Karpas-422 (cell line): Measurements from ENCODE around the gene SORT1. TPM values are rescaled to one million over a fixed set of nuclear protein-coding genes. Genes with fewer than 3 reads are reported as not detected.

Experiments
- DNase-seq: peaks from one replicate; pipeline ENCODE4 v3.0.0-alpha.2; 2015
- H2AFZ ChIP-seq: fragments of 200-600 bp; sonication (generic); 2 replicates; pipeline ENCODE4 v1.6.1; 2014; ENCODE audit warnings: antibody characterized with exemption, low read length, mixed read lengths
- H3K27ac ChIP-seq: fragments of 200-600 bp; sonication (generic); 2 replicates; pipeline ENCODE4 v1.5.1; 2014; ENCODE audit warnings: mild to moderate bottlenecking, low read length, moderate library complexity
- H3K27me3 ChIP-seq: fragments of 200-600 bp; sonication (generic); 2 replicates; pipeline ENCODE4 v1.6.1; 2014; ENCODE audit warnings: low read length, mixed read lengths
- H3K36me3 ChIP-seq: fragments of 200-600 bp; sonication (generic); 2 replicates; pipeline ENCODE4 v1.6.1; 2014; ENCODE audit warnings: low read length, mixed read lengths; ENCODE audit not compliant: insufficient read depth
- H3K4me1 ChIP-seq: fragments of 200-600 bp; sonication (generic); 2 replicates; pipeline ENCODE4 v1.6.1; 2014; ENCODE audit warnings: mild to moderate bottlenecking, low read length, mixed read lengths
- H3K4me2 ChIP-seq: fragments of 200-600 bp; sonication (generic); 2 replicates; pipeline ENCODE4 v1.6.1; 2014; ENCODE audit warnings: low read length, low read depth, mild to moderate bottlenecking; ENCODE audit not compliant: poor library complexity, severe bottlenecking
- H3K4me3 ChIP-seq: fragments of 200-600 bp; sonication (generic); 2 replicates; pipeline ENCODE4 v1.5.1; 2014; ENCODE audit warnings: mild to moderate bottlenecking, antibody characterized with exemption, low read length, mixed read lengths
- H3K79me2 ChIP-seq: fragments of 200-600 bp; sonication (generic); 2 replicates; pipeline ENCODE4 v1.6.1; 2014; ENCODE audit warnings: mild to moderate bottlenecking, low read length, mixed read lengths
- H3K9ac ChIP-seq: fragments of 200-600 bp; sonication (generic); 2 replicates; pipeline ENCODE4 v1.6.0; 2014; ENCODE audit warnings: low read length
- H3K9me2 ChIP-seq: fragments of 200-600 bp; sonication (generic), shearing (Covaris generic); replicated peaks from 2 replicates; pipeline ENCODE4 v1.6.0; 2014; ENCODE audit warnings: mild to moderate bottlenecking, low read length, moderate library complexity; ENCODE audit not compliant: insufficient read depth
- H3K9me3 ChIP-seq: fragments of 300-700, 200-600 bp; sonication (generic); 2 replicates; pipeline ENCODE4 v1.6.1; 2014; ENCODE audit warnings: low read length, mixed read lengths
- H4K20me1 ChIP-seq: fragments of 200-600 bp; sonication (generic); 2 replicates; pipeline ENCODE4 v1.6.1; 2014; ENCODE audit warnings: mild to moderate bottlenecking, antibody characterized with exemption, low read length, low read depth; ENCODE audit not compliant: insufficient read depth
- total RNA-seq: library from RNA; depleted of rRNA; stranded (reverse); fragments of >200 nt; shearing (Covaris generic); gene quantifications from 2 replicates; pipeline ENCODE4 v1.2.3, GENCODE V29; 2014; ENCODE audit warnings: low replicate concordance

SORT1 gene
- total RNA-seq, 1 experiment from 2014 or later, result 0.04 TPM

DNA sequence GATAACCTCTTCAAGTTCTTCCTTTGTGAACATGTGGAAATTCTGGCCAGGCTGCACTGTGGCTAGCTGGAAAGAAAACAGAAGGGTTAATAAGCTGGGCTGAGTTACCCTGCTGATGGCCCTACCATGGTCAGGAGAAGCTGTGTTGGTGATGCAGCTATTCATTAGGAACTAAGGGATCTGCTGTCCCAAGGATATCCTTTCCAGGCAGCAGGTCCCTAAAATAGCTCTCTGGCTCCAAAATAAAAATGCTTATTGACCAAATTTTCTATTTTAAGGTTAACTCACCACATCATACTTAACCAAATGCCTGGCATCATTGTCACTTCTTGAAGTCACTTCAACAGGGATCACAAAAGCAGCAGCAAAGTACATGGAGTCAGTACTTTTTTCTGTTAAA lies 4.3 kb upstream of the SORT1 start:
- H2AFZ ChIP-seq, result no peak overlapping the region
- no peaks in the 10 kb centered on the region for H3K27me3 ChIP-seq
- H3K27ac ChIP-seq, result no peak overlapping the region
- H3K79me2 ChIP-seq, result peaks cover 14% of the 10 kb centered on the region
- H3K9ac ChIP-seq, result no peak overlapping the region
- no peaks in the 10 kb centered on the region for H3K9me2 ChIP-seq
- H3K4me2 ChIP-seq, result no peak overlapping the region
- H4K20me1 ChIP-seq, result peaks cover 4% of the 10 kb centered on the region
- no peaks in the 10 kb centered on the region for H3K9me3 ChIP-seq
- DNase-seq, result no peak
- peaks cover 40% of the 10 kb centered on the region; the same call in 1 of the 2 replicates for H3K36me3 ChIP-seq
- no peak overlapping the region for H3K4me3 ChIP-seq
- peaks cover 24% of the 10 kb centered on the region for H3K4me1 ChIP-seq

DNA sequence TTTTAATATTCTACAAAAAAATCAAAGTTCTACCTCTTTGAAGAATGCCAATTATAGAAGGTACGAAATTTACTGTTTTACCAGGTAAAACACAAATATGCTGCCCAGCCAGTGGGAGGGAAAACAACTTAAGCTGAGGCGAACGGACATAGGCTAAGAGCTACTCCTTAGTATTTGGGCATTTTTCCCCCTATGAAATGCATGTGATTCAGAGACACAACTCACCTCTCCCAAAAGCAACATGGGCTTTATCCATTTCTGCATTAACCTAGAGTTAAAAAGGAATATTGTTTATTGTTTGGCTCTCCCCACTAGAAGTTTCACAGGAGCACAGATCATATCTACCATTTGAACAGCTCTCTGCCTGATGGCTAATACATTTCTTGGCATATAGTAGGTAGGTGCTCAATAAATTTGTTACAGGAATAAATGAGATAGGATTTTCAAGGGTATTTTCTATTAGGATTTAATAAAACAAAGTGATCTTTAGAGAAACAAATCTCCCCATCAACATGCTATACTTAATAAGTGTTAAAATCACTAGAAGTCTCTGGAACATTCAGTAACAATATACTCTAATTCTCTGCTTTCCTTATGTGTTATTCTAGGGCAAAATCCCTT lies 2.4 kb upstream of the SORT1 start:
- H3K9me2 ChIP-seq, result no peaks in the 10 kb centered on the region
- H3K4me3 ChIP-seq, result no peak overlapping the region
- peaks cover 26% of the 10 kb centered on the region; the same call in 1 of the 2 replicates for H3K36me3 ChIP-seq
- H2AFZ ChIP-seq, result no peak overlapping the region
- DNase-seq, result no peak
- no peak overlapping the region for H3K27ac ChIP-seq
- H3K79me2 ChIP-seq, result peaks cover 5% of the 10 kb centered on the region; the same call in 1 of the 2 replicates
- peaks cover 4% of the 10 kb centered on the region for H4K20me1 ChIP-seq
- H3K9me3 ChIP-seq, result no peaks in the 10 kb centered on the region
- no peak overlapping the region for H3K4me2 ChIP-seq
- peaks cover 34% of the 10 kb centered on the region for H3K4me1 ChIP-seq
- no peaks in the 10 kb centered on the region for H3K27me3 ChIP-seq
- no peak overlapping the region for H3K9ac ChIP-seq

DNA sequence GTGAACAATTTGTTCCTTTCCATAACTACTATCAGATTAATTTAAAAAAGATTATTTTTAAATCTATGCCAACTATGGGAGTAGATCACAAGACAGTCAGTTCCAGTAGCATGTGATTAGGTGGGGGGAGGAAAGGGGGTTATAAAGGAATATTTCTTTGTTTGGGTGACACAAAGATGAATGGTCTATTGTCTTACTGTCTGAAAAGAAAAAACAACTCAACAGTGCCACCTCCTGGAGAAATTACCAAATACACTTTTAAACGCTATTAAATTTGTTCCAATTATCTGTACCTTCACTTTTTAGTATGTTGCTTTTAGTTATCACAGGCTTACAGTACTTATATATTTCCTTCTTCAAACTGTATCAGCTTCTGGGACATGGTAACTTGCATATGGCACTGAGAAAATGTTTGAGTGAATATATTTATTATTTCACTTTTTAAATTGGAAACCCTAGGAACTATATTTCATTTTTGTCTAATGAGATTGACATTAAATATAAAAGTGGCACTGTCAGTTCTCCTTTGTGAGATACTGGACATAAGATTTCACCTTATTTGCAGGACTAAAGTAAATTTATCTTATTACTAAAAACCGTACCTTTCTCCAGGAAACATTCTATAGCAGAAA lies 1.7 kb upstream of the SORT1 start:
- H3K4me3 ChIP-seq, result no peak overlapping the region
- peak; percentile 88 for DNase-seq
- no peaks in the 10 kb centered on the region for H3K9me3 ChIP-seq
- H2AFZ ChIP-seq, result no peak overlapping the region
- H3K36me3 ChIP-seq, result peaks cover 19% of the 10 kb centered on the region; the same call in 1 of the 2 replicates
- no peak overlapping the region for H3K9ac ChIP-seq
- H3K27me3 ChIP-seq, result no peaks in the 10 kb centered on the region
- H3K9me2 ChIP-seq, result no peaks in the 10 kb centered on the region
- H4K20me1 ChIP-seq, result peaks cover 4% of the 10 kb centered on the region; the same call in 1 of the 2 replicates
- H3K79me2 ChIP-seq, result no peaks in the 10 kb centered on the region
- peaks cover 27% of the 10 kb centered on the region for H3K4me1 ChIP-seq
- H3K27ac ChIP-seq, result no peak overlapping the region
- no peak overlapping the region for H3K4me2 ChIP-seq

DNA sequence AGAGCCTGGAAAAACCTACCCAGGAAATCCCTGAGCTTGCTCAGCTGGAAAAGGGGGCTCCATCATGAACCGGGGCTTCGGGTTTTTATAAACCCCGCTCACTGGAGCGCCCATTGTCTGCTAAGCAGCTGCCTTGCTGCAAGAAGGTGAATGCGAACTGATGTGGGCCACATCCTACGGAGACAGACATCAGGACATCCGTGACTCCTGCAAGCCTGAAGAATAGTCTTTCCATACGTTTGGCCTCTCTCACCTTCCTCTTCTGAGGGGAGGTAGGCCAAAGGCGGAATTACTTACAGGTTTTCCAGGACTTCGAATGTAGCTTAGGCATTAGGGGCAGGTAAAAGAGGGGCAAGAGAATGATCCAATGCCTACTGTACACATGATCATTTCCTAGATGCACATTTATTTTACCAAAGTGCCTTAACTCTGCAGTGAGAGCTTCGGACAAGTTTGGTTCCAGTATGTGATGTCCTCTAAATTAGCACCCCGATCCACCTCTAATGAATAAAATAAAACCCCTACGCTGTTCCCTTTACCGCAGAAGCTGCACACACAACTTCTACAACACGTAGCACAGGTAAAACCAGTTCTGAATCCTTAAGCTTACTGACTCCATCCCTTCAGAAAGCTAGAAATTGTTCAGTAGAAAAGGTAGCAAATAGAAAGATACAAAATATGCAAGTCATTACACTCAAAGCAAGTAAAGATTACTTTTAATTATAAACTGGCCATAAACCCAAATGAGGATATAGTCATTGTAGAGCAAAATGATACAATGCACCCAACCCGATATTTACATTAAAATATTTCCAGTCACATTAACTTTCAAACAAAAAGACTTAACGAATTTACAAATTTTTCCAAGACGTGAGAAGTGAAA lies 866 bp upstream of the SORT1 start:
- DNase-seq, result no peak
- H3K9me2 ChIP-seq, result no peaks in the 10 kb centered on the region
- no peak overlapping the region for H3K4me3 ChIP-seq
- H3K9me3 ChIP-seq, result no peaks in the 10 kb centered on the region
- no peak overlapping the region for H3K4me2 ChIP-seq
- H4K20me1 ChIP-seq, result peaks cover 4% of the 10 kb centered on the region; the same call in 1 of the 2 replicates
- H3K9ac ChIP-seq, result no peak overlapping the region
- H3K27ac ChIP-seq, result no peak overlapping the region
- H3K4me1 ChIP-seq, result peaks cover 25% of the 10 kb centered on the region
- H3K79me2 ChIP-seq, result no peaks in the 10 kb centered on the region
- H3K36me3 ChIP-seq, result peaks cover 12% of the 10 kb centered on the region; the same call in 1 of the 2 replicates
- H3K27me3 ChIP-seq, result no peaks in the 10 kb centered on the region
- H2AFZ ChIP-seq, result no peak overlapping the region

DNA sequence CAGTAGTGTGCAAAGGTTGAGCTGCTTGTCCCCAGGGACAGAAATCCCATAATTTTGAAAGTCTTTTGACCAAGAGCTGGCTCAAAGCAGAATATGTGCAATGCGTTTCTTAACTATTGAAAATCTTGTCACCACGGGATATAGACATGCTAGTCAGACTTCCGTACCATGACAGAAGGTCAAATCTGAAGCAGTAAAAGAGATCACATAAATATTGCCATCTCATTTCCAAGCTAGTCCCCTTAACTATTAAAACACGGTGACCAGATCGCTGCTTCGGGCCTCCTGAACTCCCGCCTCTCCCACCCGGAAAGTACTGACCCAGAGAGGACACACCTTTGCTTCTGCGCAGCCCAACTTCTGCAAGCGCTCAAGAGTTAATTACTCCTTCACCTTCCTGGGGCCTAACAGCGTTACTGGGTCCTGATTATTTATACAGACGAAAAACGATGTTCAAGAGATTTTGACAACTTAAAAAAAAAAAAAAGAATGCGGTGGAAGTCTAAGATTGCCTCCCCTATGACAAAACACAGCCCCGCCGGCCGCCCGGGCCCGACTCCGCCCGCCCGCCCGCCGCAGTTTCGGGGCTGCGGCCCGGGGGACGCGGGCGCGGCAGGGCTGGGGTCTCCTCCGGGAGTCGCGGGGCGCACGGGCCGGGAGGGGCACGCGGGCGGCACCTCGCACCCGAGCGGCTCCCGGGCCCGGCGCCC lies 692 bp downstream of the SORT1 start:
- Histone ChIP-seq H4K20me1 (peaks cover 4% of the 10 kb centered on the region; the same call in 1 of the 2 replicates), H3K4me1 (peaks cover 39% of the 10 kb centered on the region), H3K4me2 (peak overlapping the region; percentile 27), H3K9me2 (no peaks in the 10 kb centered on the region), H2AFZ (no peak overlapping the region), H3K27ac (no peak overlapping the region), H3K36me3 (peaks cover 3% of the 10 kb centered on the region; the same call in 1 of the 2 replicates), H3K9ac (no peak overlapping the region), H3K4me3 (no peak overlapping the region), H3K79me2 (no peaks in the 10 kb centered on the region), H3K27me3 (no peaks in the 10 kb centered on the region), H3K9me3 (no peaks in the 10 kb centered on the region)
- DNase-seq, result no peak

DNA sequence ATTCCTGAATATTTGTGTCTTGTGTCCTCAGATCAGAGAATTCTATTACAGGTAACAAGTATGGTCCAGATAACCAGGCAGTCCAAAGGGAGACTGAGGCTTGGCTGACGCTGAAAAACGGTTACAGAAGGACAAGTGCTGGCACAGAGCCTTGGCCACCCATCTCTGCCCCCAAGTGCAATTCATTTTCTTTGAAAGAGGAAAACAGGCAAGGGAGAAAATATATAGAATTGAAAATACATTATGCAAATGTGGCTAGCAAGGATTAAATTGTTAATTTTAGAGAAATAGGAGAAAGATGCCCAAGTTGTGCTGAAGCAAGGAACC lies 1.2 kb downstream of the SORT1 start:
- no peaks in the 10 kb centered on the region for H3K36me3 ChIP-seq
- no peak overlapping the region for H3K27ac ChIP-seq
- no peaks in the 10 kb centered on the region for H3K79me2 ChIP-seq
- H2AFZ ChIP-seq, result no peak overlapping the region
- H3K9ac ChIP-seq, result no peak overlapping the region
- peaks cover 4% of the 10 kb centered on the region; the same call in 1 of the 2 replicates for H4K20me1 ChIP-seq
- no peak for DNase-seq
- H3K9me3 ChIP-seq, result no peaks in the 10 kb centered on the region
- no peaks in the 10 kb centered on the region for H3K27me3 ChIP-seq
- peaks cover 41% of the 10 kb centered on the region for H3K4me1 ChIP-seq
- no peaks in the 10 kb centered on the region for H3K9me2 ChIP-seq
- no peak overlapping the region for H3K4me3 ChIP-seq
- H3K4me2 ChIP-seq, result peak overlapping the region; percentile 27

DNA sequence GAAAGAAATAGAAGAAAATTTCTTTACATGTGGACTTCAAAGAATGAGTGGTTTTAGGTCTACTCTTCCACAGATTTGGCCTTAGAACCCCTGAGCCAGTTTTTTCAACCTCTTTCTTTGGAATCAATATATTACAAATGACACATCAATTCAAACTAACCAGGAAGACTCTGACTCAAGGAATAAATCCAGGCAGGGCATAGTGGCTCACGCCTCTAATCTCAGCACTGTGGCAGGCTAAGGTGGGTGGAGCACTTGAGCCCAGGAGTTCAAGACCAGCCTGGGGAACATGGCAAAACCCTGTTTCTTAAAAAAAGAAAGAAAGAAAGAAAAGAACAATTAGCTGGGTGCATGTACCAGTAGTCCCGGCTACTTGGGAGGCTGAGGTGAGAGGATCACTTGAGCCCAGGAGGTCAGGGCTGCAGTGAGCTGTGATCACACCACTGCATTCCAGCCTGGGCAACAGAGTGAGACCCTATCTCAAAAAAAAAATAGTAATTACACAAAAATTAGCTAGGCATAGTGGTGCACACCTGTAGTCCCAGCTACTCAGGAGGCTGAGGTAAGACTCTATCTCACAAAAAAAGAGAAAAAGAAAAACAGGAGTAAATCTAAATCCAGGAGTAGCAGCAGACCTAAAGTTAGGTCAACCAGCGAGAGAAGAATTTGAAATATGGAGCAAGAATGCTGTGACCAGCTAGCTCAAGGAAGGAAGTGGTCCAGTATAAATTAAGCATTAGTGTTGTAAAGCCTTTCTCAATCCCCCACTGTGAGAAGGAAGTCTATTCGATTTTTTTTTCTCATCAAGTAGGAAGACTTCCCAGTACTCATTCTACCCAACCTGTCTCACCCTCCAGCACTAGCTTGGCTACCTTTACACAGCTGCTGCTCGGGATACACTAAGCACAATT lies 1.9 kb downstream of the SORT1 start:
- Histone ChIP-seq H3K4me3 (no peak overlapping the region), H3K9me2 (no peaks in the 10 kb centered on the region), H3K9ac (no peak overlapping the region), H4K20me1 (peaks cover 4% of the 10 kb centered on the region; the same call in 1 of the 2 replicates), H3K4me2 (peak overlapping the region; percentile 27), H3K36me3 (no peaks in the 10 kb centered on the region), H3K79me2 (no peaks in the 10 kb centered on the region), H3K27me3 (no peaks in the 10 kb centered on the region), H3K4me1 (peaks cover 48% of the 10 kb centered on the region), H3K27ac (no peak overlapping the region), H3K9me3 (no peaks in the 10 kb centered on the region), H2AFZ (no peak overlapping the region)
- no peak for DNase-seq
